Dermis microvascular lymphatic vessel endothelial cell (primary cell): ENCODE measurements around the gene CCDC34. TPM values are rescaled to one million over a fixed set of nuclear protein-coding genes. Genes with fewer than 3 reads are reported as not detected.

ENCODE experiments used
- DNase-seq, 2 donors: peaks; one replicate each; pipeline versions ENCODE4 v3.0.0 to v3.0.0-alpha.2; 2010; ENCODE audit warnings: low read depth in 2 of 2
- total RNA-seq: library from RNA; depleted of rRNA; stranded (reverse); fragments of >200 nt; gene quantifications from 2 replicates; pipeline ENCODE4 v1.2.1, GENCODE V29; 2014

Gene CCDC34
- total RNA-seq, 1 donor from 2014 or later = 2.6 TPM

- no peak for DNase-seq
These were observed 70.9 kb downstream of the CCDC34 start for GRCh38 chr11:27291954-27292636.

- peak; percentile 43 to 53 for DNase-seq
These were observed 71.6 kb downstream of the CCDC34 start for GRCh38 chr11:27291302-27291889.

- DNase-seq = no peak
These were observed 72.6 kb downstream of the CCDC34 start for GRCh38 chr11:27290261-27291050.

Other genes with a start within 250 kb of the CCDC34 start
- 1.2 and 2.7 TPM in 2 replicates for gene LGR4, start 109.6 kb upstream of the CCDC34 start, total RNA-seq
- 27.2 and 30.6 TPM in 2 replicates for gene LIN7C, start 143.6 kb upstream of the CCDC34 start, total RNA-seq